Measurements from ENCODE around the gene FOXP2. TPM values are rescaled to one million over a fixed set of nuclear protein-coding genes. Genes with fewer than 3 reads are reported as not detected.

FOXP2 gene
- total and polyA plus RNA-seq, 2 donors (not counting 1 experiment from before 2014, with no cell fraction given), result not detected

- Mint-ChIP-seq H3K4me3 (no peak overlapping the region), H3K9me3 (ENCODE audit: insufficient read depth) (no peaks in the 10 kb centered on the region), H3K27ac (no peak overlapping the region), H3K4me1 (no peaks in the 10 kb centered on the region), H3K27me3 (no peaks in the 10 kb centered on the region)
- no peak for ATAC-seq (ENCODE audit: low read depth)
- no peak for TF ChIP-seq EZH2 (IDR thresholded peaks at IDR 0.05; ENCODE audit: borderline replicate concordance, insufficient read depth, low read depth, low read length, poor library complexity, severe bottlenecking)
- TF ChIP-seq CTCF (IDR thresholded peaks at IDR 0.05), result no peak
- Histone ChIP-seq H3K27me3 (replicated peaks in 1 of 4; ENCODE audit: control extremely low read depth in 1 of 4, control insufficient read depth in 3 of 4, insufficient read depth in 4 of 4, low read length in 3 of 4) (no peaks in the 10 kb centered on the region), H4K20me1 (ENCODE audit: control insufficient read depth, insufficient read depth, low read length, poor library complexity, severe bottlenecking) (no peaks in the 10 kb centered on the region), H3K9me3 (ENCODE audit: control extremely low read depth in 1 of 3, control insufficient read depth in 2 of 3, insufficient read depth in 1 of 3, low read length in 2 of 3) (no peaks in the 10 kb centered on the region), H3K4me3 (ENCODE audit: control extremely low read depth in 1 of 5, extremely low read depth in 1 of 5, insufficient read depth in 1 of 5, low read depth in 2 of 5, low read length in 4 of 5) (no peak overlapping the region), H2AFZ (ENCODE audit: insufficient read depth, low read depth, low read length, poor library complexity, severe bottlenecking) (no peak overlapping the region), H3K36me3 (replicated peaks in 1 of 2; ENCODE audit: control extremely low read depth in 1 of 2, control insufficient read depth in 1 of 2, extremely low read depth in 1 of 2, insufficient read depth in 2 of 2, low read length in 1 of 2) (no peaks in the 10 kb centered on the region), H3K27ac (ENCODE audit: low read length in 2 of 2) (no peak overlapping the region), H3K4me1 (ENCODE audit: control insufficient read depth in 2 of 2, insufficient read depth in 2 of 2, low read length in 2 of 2) (no peaks in the 10 kb centered on the region), H3K9ac (ENCODE audit: low read length) (no peak overlapping the region), H3K79me2 (ENCODE audit: control insufficient read depth, insufficient read depth, low read length) (no peaks in the 10 kb centered on the region), H3K4me2 (replicated peaks; ENCODE audit: low read depth, low read length, poor library complexity, severe bottlenecking) (no peak overlapping the region)
- POLR2A ChIA-PET, result no interaction called here
- CTCF ChIA-PET, result no interaction called here
- intact Hi-C loops (cut with micrococcal nuclease), result no loop called here
- WGBS (ENCODE audit: insufficient coverage), result 100% methylated on average over 2 of the region's 5 CpGs
- no peak for DNase-seq
Observed at GRCh38 chr7:114652041-114652440, 237.4 kb downstream of the FOXP2 start.

GRCh38 chr7:114653364-114654088 is 238.9 kb downstream of the FOXP2 start:
- H3K27me3 Mint-ChIP-seq, result peaks cover 3% of the 10 kb centered on the region
- H3K27ac Mint-ChIP-seq, result no peak overlapping the region
- no peaks in the 10 kb centered on the region for H3K4me1 Mint-ChIP-seq
- Histone ChIP-seq H3K9me3 (ENCODE audit: control extremely low read depth in 1 of 3, control insufficient read depth in 2 of 3, insufficient read depth in 1 of 3, low read length in 2 of 3) (no peaks in the 10 kb centered on the region), H3K4me2 (replicated peaks; ENCODE audit: low read depth, low read length, poor library complexity, severe bottlenecking) (no peak overlapping the region), H3K4me3 (ENCODE audit: control extremely low read depth in 1 of 5, extremely low read depth in 1 of 5, insufficient read depth in 1 of 5, low read depth in 2 of 5, low read length in 4 of 5) (no peak overlapping the region), H3K27ac (ENCODE audit: low read length in 2 of 2) (no peak overlapping the region), H3K36me3 (replicated peaks in 1 of 2; ENCODE audit: control extremely low read depth in 1 of 2, control insufficient read depth in 1 of 2, extremely low read depth in 1 of 2, insufficient read depth in 2 of 2, low read length in 1 of 2) (no peaks in the 10 kb centered on the region), H4K20me1 (ENCODE audit: control insufficient read depth, insufficient read depth, low read length, poor library complexity, severe bottlenecking) (no peaks in the 10 kb centered on the region), H3K79me2 (ENCODE audit: control insufficient read depth, insufficient read depth, low read length) (no peaks in the 10 kb centered on the region), H3K9ac (ENCODE audit: low read length) (no peak overlapping the region), H2AFZ (ENCODE audit: insufficient read depth, low read depth, low read length, poor library complexity, severe bottlenecking) (no peak overlapping the region), H3K27me3 (replicated peaks in 1 of 4; ENCODE audit: control extremely low read depth in 1 of 4, control insufficient read depth in 3 of 4, insufficient read depth in 4 of 4, low read length in 3 of 4) (no peaks in the 10 kb centered on the region), H3K4me1 (ENCODE audit: control insufficient read depth in 2 of 2, insufficient read depth in 2 of 2, low read length in 2 of 2) (no peaks in the 10 kb centered on the region)
- no peak overlapping the region for H3K4me3 Mint-ChIP-seq
- ATAC-seq (ENCODE audit: low read depth) (no peak), DNase-seq (no peak)
- POLR2A ChIA-PET, result no interaction called here
- CTCF ChIA-PET, result no interaction called here
- no peak for TF ChIP-seq EZH2 (IDR thresholded peaks at IDR 0.05; ENCODE audit: borderline replicate concordance, insufficient read depth, low read depth, low read length, poor library complexity, severe bottlenecking)
- no peak for TF ChIP-seq CTCF (IDR thresholded peaks at IDR 0.05)
- 74% methylated on average over 4 of the region's 10 CpGs for WGBS (ENCODE audit: insufficient coverage)
- intact Hi-C loops (cut with micrococcal nuclease), result no loop called here
- H3K9me3 Mint-ChIP-seq (ENCODE audit: insufficient read depth), result no peaks in the 10 kb centered on the region

Data from B cell (primary cell).